Measurements from ENCODE around the gene POLQ.

DNA sequence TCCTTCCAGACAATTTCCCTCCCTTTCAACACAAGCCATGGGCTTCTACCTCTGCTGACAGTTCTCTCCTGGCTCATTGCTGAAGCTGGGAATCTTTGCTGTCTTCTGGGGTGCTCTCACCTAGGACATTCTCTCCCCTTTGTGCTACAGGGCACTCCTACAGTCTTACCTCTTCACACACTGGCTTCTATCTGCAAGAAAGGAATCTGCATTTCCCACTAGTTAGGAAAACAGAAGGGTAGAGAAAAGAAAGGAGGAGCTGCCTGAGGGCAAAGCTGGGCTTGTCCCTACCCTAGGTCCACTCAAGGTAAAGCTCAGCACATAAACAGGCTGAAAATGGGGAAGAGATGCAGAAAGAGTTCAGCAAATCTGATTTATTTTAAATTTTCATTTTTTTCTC, 16.4 kb upstream of the POLQ start:
- TF ChIP-seq, protein P1, sequence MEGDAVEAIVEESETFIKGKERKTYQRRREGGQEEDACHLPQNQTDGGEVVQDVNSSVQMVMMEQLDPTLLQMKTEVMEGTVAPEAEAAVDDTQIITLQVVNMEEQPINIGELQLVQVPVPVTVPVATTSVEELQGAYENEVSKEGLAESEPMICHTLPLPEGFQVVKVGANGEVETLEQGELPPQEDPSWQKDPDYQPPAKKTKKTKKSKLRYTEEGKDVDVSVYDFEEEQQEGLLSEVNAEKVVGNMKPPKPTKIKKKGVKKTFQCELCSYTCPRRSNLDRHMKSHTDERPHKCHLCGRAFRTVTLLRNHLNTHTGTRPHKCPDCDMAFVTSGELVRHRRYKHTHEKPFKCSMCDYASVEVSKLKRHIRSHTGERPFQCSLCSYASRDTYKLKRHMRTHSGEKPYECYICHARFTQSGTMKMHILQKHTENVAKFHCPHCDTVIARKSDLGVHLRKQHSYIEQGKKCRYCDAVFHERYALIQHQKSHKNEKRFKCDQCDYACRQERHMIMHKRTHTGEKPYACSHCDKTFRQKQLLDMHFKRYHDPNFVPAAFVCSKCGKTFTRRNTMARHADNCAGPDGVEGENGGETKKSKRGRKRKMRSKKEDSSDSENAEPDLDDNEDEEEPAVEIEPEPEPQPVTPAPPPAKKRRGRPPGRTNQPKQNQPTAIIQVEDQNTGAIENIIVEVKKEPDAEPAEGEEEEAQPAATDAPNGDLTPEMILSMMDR (optimal IDR thresholded peaks at IDR 0.05 in 1 of 3, IDR thresholded peaks at IDR 0.05 in 1 of 3, conservative IDR thresholded peaks at IDR 0.05 in 1 of 3; ENCODE audit: extremely low read depth in 1 of 3, insufficient read depth in 2 of 3, low read length in 3 of 3): no peak
- no peak for TF ChIP-seq EZH2 (IDR thresholded peaks at IDR 0.05; ENCODE audit: low read length)

Data from keratinocyte (primary cell).